HEK293 (cell line): Measurements from ENCODE around the gene DKK3.

ENCODE experiments used
- CTCF ChIA-PET: fragments of 350-600 bp; formaldehyde crosslinking; extraction: SDS; loops from one replicate; lab custom pipeline; 2021; ENCODE audit warnings: antibody characterized with exemption; lab: Yijun Ruan, JAX
- POLR2A ChIA-PET: fragments of 300-600 bp; formaldehyde crosslinking; extraction: SDS; loops from one replicate; lab custom pipeline; 2020; ENCODE audit warnings: antibody characterized with exemption, inconsistent platforms; lab: Yijun Ruan, JAX
- H3K27ac ChIP-seq: fragments of 200-500 bp; sonication (Bioruptor generic); 2 replicates; pipeline ENCODE4 v1.5.1; 2014; ENCODE audit warnings: low read depth, low read length, control low read depth, inconsistent platforms; ENCODE audit errors: extremely low read depth
- H3K36me3 ChIP-seq, 2 experiments: fragments of 200-500 bp in 1 of 2; sonication (Bioruptor generic) in 1 of 2; 1 replicate in 1 of 2; 2 replicates in 1 of 2; pipeline ENCODE4 v1.5.1; 2014 to 2017; ENCODE audit warnings: inconsistent platforms in 2 of 2, low read length in 2 of 2; ENCODE audit not compliant: control insufficient read depth in 2 of 2, insufficient read depth in 1 of 2
- H3K4me1 ChIP-seq: fragments of 200-500 bp; sonication (Bioruptor generic); 2 replicates; pipeline ENCODE4 v1.5.1; 2014; ENCODE audit warnings: mild to moderate bottlenecking, low read length, inconsistent platforms; ENCODE audit not compliant: control insufficient read depth, insufficient read depth
- H3K4me3 ChIP-seq: 2 replicates; pipeline ENCODE4 v1.5.1; 2011; ENCODE audit warnings: low read depth, mild to moderate bottlenecking, control low read depth, low read length, moderate library complexity
- H3K9me3 ChIP-seq: fragments of 200-500 bp; sonication (Bioruptor generic); 2 replicates; pipeline ENCODE4 v1.5.1; 2014; ENCODE audit warnings: low read depth, low read length, inconsistent platforms; ENCODE audit not compliant: control insufficient read depth, insufficient read depth
- KLF7 ChIP-seq: fragments of 450-650 bp; formaldehyde crosslinking; IDR thresholded peaks from 2 replicates; pipeline ENCODE4 v1.5.1; 2016; ENCODE audit warnings: missing biosample characterization, missing genetic modification characterization, borderline replicate concordance
- SETDB1 ChIP-seq: IDR thresholded peaks from one replicate; pipeline ENCODE4 v1.6.1; 2017; ENCODE audit warnings: mild to moderate bottlenecking, low read length, moderate library complexity, mixed read lengths; ENCODE audit not compliant: insufficient read length
- YY1 ChIP-seq: fragments of 450-650 bp; formaldehyde crosslinking; IDR thresholded peaks from 2 replicates; pipeline ENCODE4 v1.5.1; 2018; ENCODE audit warnings: missing biosample characterization, missing genetic modification characterization
- ZBTB21 ChIP-seq: fragments of 450-650 bp; formaldehyde crosslinking; IDR thresholded peaks from 2 replicates; pipeline ENCODE4 v1.5.1; 2017; ENCODE audit warnings: missing biosample characterization, missing genetic modification characterization
- ZBTB48 ChIP-seq: fragments of 450-650 bp; formaldehyde crosslinking; IDR thresholded peaks from 2 replicates; pipeline ENCODE4 v1.5.1; 2016; ENCODE audit warnings: missing biosample characterization, missing genetic modification characterization
- ZNF121 ChIP-seq: fragments of 450-650 bp; formaldehyde crosslinking; IDR thresholded peaks from 2 replicates; pipeline ENCODE4 v1.5.1; 2016; ENCODE audit warnings: missing biosample characterization, missing genetic modification characterization
- ZNF133 ChIP-seq: fragments of 450-650 bp; formaldehyde crosslinking; IDR thresholded peaks from 2 replicates; pipeline ENCODE4 v1.5.1; 2016; ENCODE audit warnings: missing biosample characterization, missing genetic modification characterization
- ZNF350 ChIP-seq: fragments of 450-650 bp; formaldehyde crosslinking; IDR thresholded peaks from 2 replicates; pipeline ENCODE4 v1.5.0; 2017; ENCODE audit warnings: missing biosample characterization, mild to moderate bottlenecking, missing genetic modification characterization
- ZNF501 ChIP-seq: fragments of 450-650 bp; formaldehyde crosslinking; IDR thresholded peaks from 2 replicates; pipeline ENCODE4 v1.5.1; 2016; ENCODE audit warnings: missing biosample characterization, missing genetic modification characterization
- ZNF610 ChIP-seq: fragments of 450-650 bp; formaldehyde crosslinking; IDR thresholded peaks from 2 replicates; pipeline ENCODE4 v1.5.1; 2016; ENCODE audit warnings: missing biosample characterization, missing genetic modification characterization, borderline replicate concordance
- ZNF837 ChIP-seq: fragments of 450-650 bp; formaldehyde crosslinking; IDR thresholded peaks from 2 replicates; pipeline ENCODE4 v1.5.1; 2016; ENCODE audit warnings: missing biosample characterization, missing genetic modification characterization
- TF ChIP-seq, protein P1 (sequence below): fragments of 450-650 bp; formaldehyde crosslinking; IDR thresholded peaks from 2 replicates; pipeline ENCODE4 v1.5.1; 2016; ENCODE audit warnings: missing biosample characterization, missing genetic modification characterization, borderline replicate concordance
- TF ChIP-seq, protein P2 (sequence below): fragments of 450-650 bp; formaldehyde crosslinking; optimal IDR thresholded peaks from 2 replicates; pipeline ENCODE3; 2016; ENCODE audit warnings: missing biosample characterization, mild to moderate bottlenecking, missing genetic modification characterization
- TF ChIP-seq, protein P3 (sequence below): fragments of 450-650 bp; formaldehyde crosslinking; conservative IDR thresholded peaks from 2 replicates; pipeline ENCODE4 v1.5.1; 2016; ENCODE audit warnings: low read depth, missing biosample characterization, missing genetic modification characterization
- TF ChIP-seq, protein P4 (sequence below): fragments of 450-650 bp; formaldehyde crosslinking; IDR thresholded peaks from 2 replicates; pipeline ENCODE4 v1.5.1; 2016; ENCODE audit warnings: missing biosample characterization, missing genetic modification characterization
- TF ChIP-seq, protein P5 (sequence below): fragments of 450-650 bp; formaldehyde crosslinking; IDR thresholded peaks from 2 replicates; pipeline ENCODE4 v1.5.1; 2016; ENCODE audit warnings: missing biosample characterization, missing genetic modification characterization

DKK3 gene

DNA sequence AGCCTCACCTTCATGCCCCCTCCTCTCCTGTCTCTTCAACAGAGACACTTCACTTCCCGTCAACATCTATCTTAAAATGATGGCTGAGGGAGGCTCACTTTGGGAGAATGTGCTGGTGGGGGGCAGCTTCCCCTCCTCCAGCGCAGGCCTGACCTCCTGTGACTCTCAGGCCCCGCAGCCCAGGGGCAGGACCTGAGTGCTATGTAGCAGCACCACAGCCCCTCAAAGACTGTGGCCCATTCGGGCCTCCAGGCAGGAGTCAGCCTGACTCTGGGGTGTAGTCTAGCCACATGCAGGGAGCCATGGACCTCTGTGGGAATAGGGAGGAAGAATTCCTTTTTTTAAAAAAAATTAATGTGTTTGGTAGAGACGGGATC, 43.7 kb downstream of the DKK3 start:
- Histone ChIP-seq H3K27ac (no peak overlapping the region), H3K36me3 (peaks cover 0 to 3% of the 10 kb centered on the region in 2 experiments; a peak in 1 of 3 replicates), H3K4me3 (no peak overlapping the region), H3K4me1 (no peaks in the 10 kb centered on the region), H3K9me3 (no peaks in the 10 kb centered on the region)
- no peak for TF ChIP-seq ZBTB21 (tag by site-specific recombination)
- TF ChIP-seq ZNF501 (tag by site-specific recombination): no peak
- TF ChIP-seq, protein P1, sequence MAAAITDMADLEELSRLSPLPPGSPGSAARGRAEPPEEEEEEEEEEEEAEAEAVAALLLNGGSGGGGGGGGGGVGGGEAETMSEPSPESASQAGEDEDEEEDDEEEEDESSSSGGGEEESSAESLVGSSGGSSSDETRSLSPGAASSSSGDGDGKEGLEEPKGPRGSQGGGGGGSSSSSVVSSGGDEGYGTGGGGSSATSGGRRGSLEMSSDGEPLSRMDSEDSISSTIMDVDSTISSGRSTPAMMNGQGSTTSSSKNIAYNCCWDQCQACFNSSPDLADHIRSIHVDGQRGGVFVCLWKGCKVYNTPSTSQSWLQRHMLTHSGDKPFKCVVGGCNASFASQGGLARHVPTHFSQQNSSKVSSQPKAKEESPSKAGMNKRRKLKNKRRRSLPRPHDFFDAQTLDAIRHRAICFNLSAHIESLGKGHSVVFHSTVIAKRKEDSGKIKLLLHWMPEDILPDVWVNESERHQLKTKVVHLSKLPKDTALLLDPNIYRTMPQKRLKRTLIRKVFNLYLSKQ: no peak
- no peak for TF ChIP-seq YY1 (tag by site-specific recombination)
- TF ChIP-seq, protein P2, sequence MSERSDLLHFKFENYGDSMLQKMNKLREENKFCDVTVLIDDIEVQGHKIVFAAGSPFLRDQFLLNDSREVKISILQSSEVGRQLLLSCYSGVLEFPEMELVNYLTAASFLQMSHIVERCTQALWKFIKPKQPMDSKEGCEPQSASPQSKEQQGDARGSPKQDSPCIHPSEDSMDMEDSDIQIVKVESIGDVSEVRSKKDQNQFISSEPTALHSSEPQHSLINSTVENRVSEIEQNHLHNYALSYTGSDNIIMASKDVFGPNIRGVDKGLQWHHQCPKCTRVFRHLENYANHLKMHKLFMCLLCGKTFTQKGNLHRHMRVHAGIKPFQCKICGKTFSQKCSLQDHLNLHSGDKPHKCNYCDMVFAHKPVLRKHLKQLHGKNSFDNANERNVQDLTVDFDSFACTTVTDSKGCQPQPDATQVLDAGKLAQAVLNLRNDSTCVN: no peak
- no peak for TF ChIP-seq ZNF133 (tag by site-specific recombination)
- no peak for TF ChIP-seq ZNF121 (tag by site-specific recombination)
- POLR2A ChIA-PET: no interaction called here
- CTCF ChIA-PET: interaction anchor here (0.7 to 4.3 kb wide), 4 partner anchors 63 to 1038 kb away, joined by 3 to 32 read pairs (median 4); no protein-coding TSS in a partner anchor

DNA sequence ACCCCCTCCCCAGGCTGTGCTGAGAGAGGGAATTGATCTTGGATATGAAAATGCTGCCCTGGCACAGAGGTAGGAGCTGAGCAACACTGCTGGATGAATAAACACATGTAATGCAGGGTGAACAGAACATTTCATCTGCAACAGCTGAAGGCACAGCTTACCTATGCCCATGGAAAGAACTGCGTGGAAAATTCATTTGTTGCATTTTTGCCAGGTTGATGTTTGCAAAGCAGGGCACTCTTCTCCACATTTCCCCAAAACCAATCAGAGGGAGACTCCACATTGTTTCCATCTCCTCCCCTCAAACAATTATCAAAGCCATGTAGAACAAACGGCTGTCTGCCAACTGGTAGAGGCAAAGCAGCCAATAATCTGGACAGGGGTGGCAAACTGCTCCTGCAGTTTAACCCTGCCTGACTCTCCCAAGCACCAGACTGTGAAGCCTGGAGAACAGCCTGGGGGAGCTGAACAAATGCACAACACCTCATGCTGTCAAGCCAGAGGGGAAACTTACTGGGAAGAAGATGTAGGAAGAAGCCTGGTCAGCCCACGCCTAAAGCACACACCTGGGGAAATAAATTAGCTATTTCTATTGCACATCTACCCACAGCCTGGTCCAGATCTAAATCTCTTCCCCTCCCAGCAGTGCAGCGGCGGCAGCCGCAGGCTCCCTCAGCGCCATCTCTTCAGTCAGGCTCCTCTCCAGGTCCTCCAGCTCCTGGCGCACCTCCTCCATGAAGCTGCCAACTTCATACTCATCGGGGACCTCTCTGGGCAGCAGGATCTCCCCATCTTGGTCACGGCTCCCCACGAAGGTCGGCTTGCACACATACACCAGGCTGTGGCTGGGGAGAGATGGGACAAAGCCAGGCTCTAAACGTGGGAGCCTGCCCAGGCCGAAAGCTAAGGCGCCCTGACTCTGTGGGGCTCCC, 44.3 kb downstream of the DKK3 start:
- H3K4me3 ChIP-seq: no peak overlapping the region
- no peak overlapping the region for H3K27ac ChIP-seq
- TF ChIP-seq ZBTB48 (tag by site-specific recombination) (no peak), SETDB1 (no peak), ZNF610 (tag by site-specific recombination) (no peak), ZNF837 (no peak), ZNF350 (tag by site-specific recombination) (no peak), KLF7 (tag by site-specific recombination) (no peak)
- TF ChIP-seq, protein P3, sequence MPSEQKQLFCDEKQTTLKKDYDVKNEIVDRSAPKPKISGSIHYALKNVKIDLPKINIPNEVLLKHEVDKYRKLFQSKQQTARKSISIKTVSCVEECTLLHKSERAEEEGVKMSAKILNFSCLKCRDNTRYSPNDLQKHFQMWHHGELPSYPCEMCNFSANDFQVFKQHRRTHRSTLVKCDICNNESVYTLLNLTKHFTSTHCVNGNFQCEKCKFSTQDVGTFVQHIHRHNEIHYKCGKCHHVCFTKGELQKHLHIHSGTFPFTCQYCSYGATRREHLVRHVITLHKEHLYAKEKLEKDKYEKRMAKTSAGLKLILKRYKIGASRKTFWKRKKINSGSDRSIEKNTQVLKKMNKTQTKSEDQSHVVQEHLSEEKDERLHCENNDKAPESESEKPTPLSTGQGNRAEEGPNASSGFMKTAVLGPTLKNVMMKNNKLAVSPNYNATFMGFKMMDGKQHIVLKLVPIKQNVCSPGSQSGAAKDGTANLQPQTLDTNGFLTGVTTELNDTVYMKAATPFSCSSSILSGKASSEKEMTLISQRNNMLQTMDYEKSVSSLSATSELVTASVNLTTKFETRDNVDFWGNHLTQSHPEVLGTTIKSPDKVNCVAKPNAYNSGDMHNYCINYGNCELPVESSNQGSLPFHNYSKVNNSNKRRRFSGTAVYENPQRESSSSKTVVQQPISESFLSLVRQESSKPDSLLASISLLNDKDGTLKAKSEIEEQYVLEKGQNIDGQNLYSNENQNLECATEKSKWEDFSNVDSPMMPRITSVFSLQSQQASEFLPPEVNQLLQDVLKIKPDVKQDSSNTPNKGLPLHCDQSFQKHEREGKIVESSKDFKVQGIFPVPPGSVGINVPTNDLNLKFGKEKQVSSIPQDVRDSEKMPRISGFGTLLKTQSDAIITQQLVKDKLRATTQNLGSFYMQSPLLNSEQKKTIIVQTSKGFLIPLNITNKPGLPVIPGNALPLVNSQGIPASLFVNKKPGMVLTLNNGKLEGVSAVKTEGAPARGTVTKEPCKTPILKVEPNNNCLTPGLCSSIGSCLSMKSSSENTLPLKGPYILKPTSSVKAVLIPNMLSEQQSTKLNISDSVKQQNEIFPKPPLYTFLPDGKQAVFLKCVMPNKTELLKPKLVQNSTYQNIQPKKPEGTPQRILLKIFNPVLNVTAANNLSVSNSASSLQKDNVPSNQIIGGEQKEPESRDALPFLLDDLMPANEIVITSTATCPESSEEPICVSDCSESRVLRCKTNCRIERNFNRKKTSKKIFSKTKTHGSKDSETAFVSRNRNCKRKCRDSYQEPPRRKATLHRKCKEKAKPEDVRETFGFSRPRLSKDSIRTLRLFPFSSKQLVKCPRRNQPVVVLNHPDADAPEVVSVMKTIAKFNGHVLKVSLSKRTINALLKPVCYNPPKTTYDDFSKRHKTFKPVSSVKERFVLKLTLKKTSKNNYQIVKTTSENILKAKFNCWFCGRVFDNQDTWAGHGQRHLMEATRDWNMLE (tag by site-specific recombination): no peak
- TF ChIP-seq, protein P4, sequence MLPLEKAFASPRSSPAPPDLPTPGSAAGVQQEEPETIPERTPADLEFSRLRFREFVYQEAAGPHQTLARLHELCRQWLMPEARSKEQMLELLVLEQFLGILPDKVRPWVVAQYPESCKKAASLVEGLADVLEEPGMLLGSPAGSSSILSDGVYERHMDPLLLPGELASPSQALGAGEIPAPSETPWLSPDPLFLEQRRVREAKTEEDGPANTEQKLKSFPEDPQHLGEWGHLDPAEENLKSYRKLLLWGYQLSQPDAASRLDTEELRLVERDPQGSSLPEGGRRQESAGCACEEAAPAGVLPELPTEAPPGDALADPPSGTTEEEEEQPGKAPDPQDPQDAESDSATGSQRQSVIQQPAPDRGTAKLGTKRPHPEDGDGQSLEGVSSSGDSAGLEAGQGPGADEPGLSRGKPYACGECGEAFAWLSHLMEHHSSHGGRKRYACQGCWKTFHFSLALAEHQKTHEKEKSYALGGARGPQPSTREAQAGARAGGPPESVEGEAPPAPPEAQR (tag by site-specific recombination): no peak
- TF ChIP-seq, protein P5, sequence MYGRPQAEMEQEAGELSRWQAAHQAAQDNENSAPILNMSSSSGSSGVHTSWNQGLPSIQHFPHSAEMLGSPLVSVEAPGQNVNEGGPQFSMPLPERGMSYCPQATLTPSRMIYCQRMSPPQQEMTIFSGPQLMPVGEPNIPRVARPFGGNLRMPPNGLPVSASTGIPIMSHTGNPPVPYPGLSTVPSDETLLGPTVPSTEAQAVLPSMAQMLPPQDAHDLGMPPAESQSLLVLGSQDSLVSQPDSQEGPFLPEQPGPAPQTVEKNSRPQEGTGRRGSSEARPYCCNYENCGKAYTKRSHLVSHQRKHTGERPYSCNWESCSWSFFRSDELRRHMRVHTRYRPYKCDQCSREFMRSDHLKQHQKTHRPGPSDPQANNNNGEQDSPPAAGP: no peak
- ChIA-PET POLR2A (interaction anchor here (0.8 kb wide), 1 partner anchor 15 kb away, joined by 3 read pairs; no protein-coding TSS in a partner anchor), CTCF (interaction anchor here (0.7 to 4.3 kb wide), 5 partner anchors 20 to 1037 kb away, joined by 3 to 32 read pairs (median 4); no protein-coding TSS in a partner anchor)
- H3K4me1 ChIP-seq: no peaks in the 10 kb centered on the region
- peaks cover 0 to 3% of the 10 kb centered on the region in 2 experiments; a peak in 1 of 3 replicates for H3K36me3 ChIP-seq
- no peaks in the 10 kb centered on the region for H3K9me3 ChIP-seq
